Liver (tissue), 9 donors: Measurements from ENCODE around the gene TYRO3. TPM values are rescaled to one million over a fixed set of nuclear protein-coding genes. Genes with fewer than 3 reads are reported as not detected.
A peak's percentile ranks its signal among the peaks of the same experiment; 100 is the strongest.

Source experiments
- DNase-seq: peaks from one replicate; pipeline ENCODE4 v3.0.0-alpha.2; 2017; ENCODE audit warnings: low spot score
- H3K27ac ChIP-seq, 2 donors: one replicate each; pipeline ENCODE4 v1.7.0; 2013; ENCODE audit warnings: inconsistent platforms in 2 of 2, low read length in 2 of 2, control low read depth in 1 of 2, low read depth in 1 of 2, mild to moderate bottlenecking in 1 of 2
- H3K27me3 ChIP-seq, 4 donors: one replicate each; pipeline versions ENCODE4 v1.6.1 to v1.7.0; 2013; ENCODE audit warnings: low read length in 3 of 4, inconsistent platforms in 1 of 4, mild to moderate bottlenecking in 1 of 4, moderate library complexity in 1 of 4; ENCODE audit not compliant: control insufficient read depth in 4 of 4, insufficient read depth in 4 of 4
- H3K36me3 ChIP-seq, 4 donors: one replicate each; pipeline versions ENCODE4 v1.6.1 to v1.7.0; 2013; ENCODE audit warnings: low read length in 3 of 4, mild to moderate bottlenecking in 3 of 4, low read depth in 1 of 4, moderate library complexity in 1 of 4; ENCODE audit not compliant: control insufficient read depth in 4 of 4, insufficient read depth in 3 of 4
- H3K4me1 ChIP-seq, 4 donors: one replicate each; pipeline versions ENCODE4 v1.6.1 to v1.7.0; 2013; ENCODE audit warnings: low read length in 3 of 4, mild to moderate bottlenecking in 3 of 4, moderate library complexity in 1 of 4; ENCODE audit not compliant: control insufficient read depth in 4 of 4, insufficient read depth in 4 of 4
- H3K4me3 ChIP-seq, 3 donors: one replicate each; pipeline versions ENCODE4 v1.6.1 to v1.7.0; 2013; ENCODE audit warnings: low read length in 3 of 3, control low read depth in 1 of 3, low read depth in 1 of 3, mild to moderate bottlenecking in 1 of 3
- H3K9ac ChIP-seq, 2 donors: one replicate each; pipeline ENCODE4 v1.7.0; 2013; ENCODE audit warnings: low read length in 2 of 2, mild to moderate bottlenecking in 2 of 2, moderate library complexity in 2 of 2, control low read depth in 1 of 2, low read depth in 1 of 2
- H3K9me3 ChIP-seq, 4 donors: one replicate each; pipeline versions ENCODE4 v1.6.1 to v1.7.0; 2013; ENCODE audit warnings: low read length in 3 of 4; ENCODE audit not compliant: control insufficient read depth in 4 of 4
- ATF3 ChIP-seq: IDR thresholded peaks from 2 replicates; pipeline ENCODE4 v1.6.1; 2016; ENCODE audit warnings: antibody characterized with exemption
- CTCF ChIP-seq: fragments of 150-350 bp; IDR thresholded peaks from 2 replicates; pipeline ENCODE4 v1.5.1; 2017; ENCODE audit warnings: improper control_type of control experiment, low read depth, low read length; ENCODE audit not compliant: missing input control
- EGR1 ChIP-seq, 2 donors: IDR thresholded peaks; 2 replicates each; pipeline ENCODE4 v1.6.1; 2016 to 2018; ENCODE audit warnings: antibody characterized with exemption in 2 of 2, low read depth in 2 of 2
- FOXA1 ChIP-seq: IDR thresholded peaks from 2 replicates; pipeline ENCODE4 v1.6.1; 2016; ENCODE audit warnings: antibody characterized with exemption
- GABPA ChIP-seq, 2 donors: IDR thresholded peaks in 1 of 2; conservative IDR thresholded peaks in 1 of 2; 2 replicates each; pipeline ENCODE4 v1.6.1; 2016; ENCODE audit warnings: antibody characterized with exemption in 2 of 2, mild to moderate bottlenecking in 1 of 2, moderate library complexity in 1 of 2
- HNF4A ChIP-seq, 2 donors: conservative IDR thresholded peaks; 2 replicates each; pipeline ENCODE4 v1.6.1; 2016; ENCODE audit warnings: antibody characterized with exemption in 2 of 2, mild to moderate bottlenecking in 2 of 2
- HNF4G ChIP-seq: IDR thresholded peaks from 2 replicates; pipeline ENCODE4 v1.6.1; 2016; ENCODE audit warnings: antibody characterized with exemption
- JUND ChIP-seq, 2 donors: IDR thresholded peaks; 2 replicates each; pipeline ENCODE4 v1.6.1; 2016; ENCODE audit warnings: antibody characterized with exemption in 2 of 2
- MAX ChIP-seq: IDR thresholded peaks from 2 replicates; pipeline ENCODE4 v1.6.1; 2016; ENCODE audit warnings: antibody characterized with exemption
- NR2F2 ChIP-seq: IDR thresholded peaks from 2 replicates; pipeline ENCODE4 v1.6.1; 2016; ENCODE audit warnings: antibody characterized with exemption
- RAD21 ChIP-seq, 2 donors: IDR thresholded peaks; 2 replicates each; pipeline ENCODE4 v1.6.1; 2016; ENCODE audit warnings: antibody characterized with exemption in 2 of 2, mild to moderate bottlenecking in 2 of 2
- REST ChIP-seq: IDR thresholded peaks from 2 replicates; pipeline ENCODE4 v1.6.1; 2016; ENCODE audit warnings: antibody characterized with exemption, mild to moderate bottlenecking
- RXRA ChIP-seq, 2 donors: IDR thresholded peaks; 2 replicates each; pipeline ENCODE4 v1.6.1; 2017 to 2018; ENCODE audit warnings: antibody characterized with exemption in 2 of 2, mild to moderate bottlenecking in 1 of 2
- SP1 ChIP-seq: IDR thresholded peaks from 2 replicates; pipeline ENCODE4 v1.6.1; 2018; ENCODE audit warnings: antibody characterized with exemption, mild to moderate bottlenecking
- TAF1 ChIP-seq: conservative IDR thresholded peaks from 2 replicates; pipeline ENCODE4 v1.6.1; 2016; ENCODE audit warnings: antibody characterized with exemption, mild to moderate bottlenecking
- YY1 ChIP-seq: IDR thresholded peaks from 2 replicates; pipeline ENCODE4 v1.6.1; 2016; ENCODE audit warnings: antibody characterized with exemption, mild to moderate bottlenecking
- ZBTB33 ChIP-seq: IDR thresholded peaks from 2 replicates; pipeline ENCODE4 v1.6.1; 2016; ENCODE audit warnings: antibody characterized with exemption
- WGBS: extraction: QIAGEN DNeasy Blood & Tissue Kit; methylation state at CpG from one replicate; pipeline ENCODE4 v1.1.7; 2013; 5-methylcytosine and 5-hydroxymethylcytosine counted together
- polyA plus RNA-seq, 2 donors: library from polyadenylated mRNA; stranded (reverse) in 1 of 2; unstranded in 1 of 2; fragments of 200-250 nt in 1 of 2; fragments of >200 nt in 1 of 2; fragmentation: Nextera tagmentation in 1 of 2; extraction: Ambion mirVana in 1 of 2; gene quantifications; one replicate each; pipeline versions ENCODE4 v1.2.1 to v1.2.3, GENCODE V29; 2013 to 2015
- total RNA-seq, 2 donors: library from RNA; depleted of rRNA; stranded (reverse); fragments of >200 nt; gene quantifications; one replicate each; pipeline ENCODE4 v1.2.3, GENCODE V29; 2014
- donor health status: healthy.
- donor health status: healthy.
- donor health status: healthy.
- donor health status: healthy.
- donor health status: healthy.

The TYRO3 gene
- total and polyA plus RNA-seq, 4 donors, result 1.1 to 2.3 (median 2.3) TPM

- peaks cover 6 to 15% (median 13%) of the 10 kb centered on the region in 4 donors for H3K4me1 ChIP-seq
- H3K27ac ChIP-seq, result no peak within 1 kb of the TSS
- peak within 1 kb of the TSS in 1 of 3 donors; percentile 42 for H3K4me3 ChIP-seq
- DNase-seq, result no peak
- H3K9me3 ChIP-seq, result no peaks in the 10 kb centered on the region
- peaks cover 0 to 4% (median 0%) of the 10 kb centered on the region in 4 donors for H3K27me3 ChIP-seq
- TF ChIP-seq CTCF (no peak), EGR1 (IDR thresholded peaks at IDR 0.05; ENCODE audit: low read depth in 2 of 2) (no peak), YY1 (no peak), RXRA (IDR thresholded peaks at IDR 0.05) (no peak), RAD21 (IDR thresholded peaks at IDR 0.05) (no peak), NR2F2 (no peak), JUND (IDR thresholded peaks at IDR 0.05) (no peak), HNF4A (conservative IDR thresholded peaks at IDR 0.05) (no peak), HNF4G (no peak), GABPA (IDR thresholded peaks at IDR 0.05 in 1 of 2, conservative IDR thresholded peaks at IDR 0.05 in 1 of 2) (no peak), REST (no peak), TAF1 (no peak), MAX (no peak), FOXA1 (no peak), SP1 (no peak), ZBTB33 (no peak), ATF3 (no peak)
- H3K9ac ChIP-seq, result no peak within 1 kb of the TSS
- 20% methylated on average over 33 of the region's 33 CpGs for WGBS
- peaks cover 0 to 6% (median 4%) of the 10 kb centered on the region in 4 donors for H3K36me3 ChIP-seq
Observed at GRCh38 chr15:41513506-41514227, 45.3 kb upstream of the TYRO3 start, which contains the start of gene LTK. Gene LTK (minus strand): TSS chr15:41513827. CDS start chr15:41513709, 118 bp downstream.
